H1 (cell line): ENCODE data around the gene PAX5. TPM values are rescaled to one million over a fixed set of nuclear protein-coding genes. Genes with fewer than 3 reads are reported as not detected.
A peak's percentile ranks its signal among the peaks of the same experiment; 100 is the strongest.

ENCODE experiments used
- CTCF ChIA-PET: fragments of 300-600 bp; sonication (Branson Sonifier 250); formaldehyde crosslinking; loops from one replicate; lab custom pipeline; 2021; ENCODE audit not compliant: partially characterized antibody; lab: Charles Lee
- POLR2A ChIA-PET: fragments of 300-600 bp; sonication (Branson Sonifier 250); formaldehyde crosslinking; loops from one replicate; lab custom pipeline; 2021; ENCODE audit warnings: inconsistent platforms; ENCODE audit not compliant: partially characterized antibody; lab: Charles Lee
- DNase-seq, 2 experiments: peaks; one replicate each; pipeline versions ENCODE4 v3.0.0 to v3.0.0-alpha.2; 2010 to 2022; ENCODE audit warnings: low spot score in 2 of 2, low read depth in 1 of 2, mixed read lengths in 1 of 2
- FAIRE-seq: peaks from 2 replicates; lab custom pipeline; 2011; peaks lifted over from hg19 to GRCh38; lab: Jason Lieb, UNC
- H2AFZ ChIP-seq: 2 replicates; pipeline ENCODE4 v1.8.1; 2012; ENCODE audit warnings: low read length, inconsistent platforms
- H2AK5ac ChIP-seq: 2 replicates; pipeline ENCODE4 v1.6.1; 2013; ENCODE audit warnings: low read depth, low read length
- H2BK120ac ChIP-seq: replicated peaks from 2 replicates; pipeline ENCODE3; 2013; ENCODE audit warnings: low read depth, low read length, inconsistent platforms
- H2BK12ac ChIP-seq: 2 replicates; pipeline ENCODE4 v1.6.1; 2013; ENCODE audit warnings: low read depth, low read length
- H2BK15ac ChIP-seq: 2 replicates; pipeline ENCODE4 v1.6.1; 2013; ENCODE audit warnings: low read length
- H2BK20ac ChIP-seq: 2 replicates; pipeline ENCODE4 v1.6.1; 2013; ENCODE audit warnings: low read length
- H2BK5ac ChIP-seq: 2 replicates; pipeline ENCODE4 v1.6.1; 2013; ENCODE audit warnings: low read depth, low read length
- H3K14ac ChIP-seq: 2 replicates; pipeline ENCODE4 v1.6.1; 2013; ENCODE audit warnings: inconsistent platforms; ENCODE audit not compliant: insufficient read length
- H3K18ac ChIP-seq: 2 replicates; pipeline ENCODE4 v1.6.1; 2013; ENCODE audit warnings: low read length; ENCODE audit errors: extremely low read depth
- H3K23ac ChIP-seq: 2 replicates; pipeline ENCODE4 v1.6.1; 2013; ENCODE audit warnings: inconsistent platforms; ENCODE audit not compliant: insufficient read length
- H3K23me2 ChIP-seq: 2 replicates; pipeline ENCODE4 v1.6.1; 2013; ENCODE audit warnings: low read depth, low read length
- H3K27ac ChIP-seq: 2 replicates; pipeline ENCODE4 v1.6.1; 2011; ENCODE audit warnings: low read depth, low read length, inconsistent platforms
- H3K27me3 ChIP-seq, 4 experiments: replicated peaks in 1 of 4; 1 replicate in 1 of 4; 2 replicates in 3 of 4; pipeline versions ENCODE4 v1.6.1 to v1.8.1; 2011 to 2013; ENCODE audit warnings: low read length in 3 of 4, mild to moderate bottlenecking in 3 of 4, inconsistent platforms in 2 of 4, mixed read lengths in 2 of 4, moderate library complexity in 1 of 4; ENCODE audit not compliant: control insufficient read depth in 3 of 4, insufficient read depth in 3 of 4; ENCODE audit errors: extremely low read depth in 1 of 4
- H3K36me3 ChIP-seq, 4 experiments: 2 replicates each; pipeline versions ENCODE4 v1.6.1 to v1.8.1; 2011 to 2013; ENCODE audit warnings: mild to moderate bottlenecking in 4 of 4, low read length in 3 of 4, moderate library complexity in 2 of 4, control low read depth in 1 of 4, inconsistent platforms in 1 of 4; ENCODE audit not compliant: insufficient read depth in 4 of 4, control insufficient read depth in 2 of 4
- H3K4ac ChIP-seq: replicated peaks from 2 replicates; pipeline ENCODE3; 2013; ENCODE audit warnings: low read length, low read depth, mixed read lengths, inconsistent platforms; ENCODE audit not compliant: insufficient read length
- H3K4me1 ChIP-seq, 4 experiments: replicated peaks in 1 of 4; 1 replicate in 1 of 4; 2 replicates in 3 of 4; pipeline versions ENCODE4 v1.6.1 to v1.8.1; 2011 to 2013; ENCODE audit warnings: low read length in 3 of 4, inconsistent platforms in 2 of 4, mixed read lengths in 1 of 4; ENCODE audit not compliant: insufficient read depth in 4 of 4, control insufficient read depth in 3 of 4
- H3K4me2 ChIP-seq, 2 experiments: 2 replicates each; pipeline versions ENCODE4 v1.6.1 to v1.8.1; 2011 to 2013; ENCODE audit warnings: low read depth in 2 of 2, low read length in 2 of 2, control low read depth in 1 of 2, inconsistent platforms in 1 of 2, mild to moderate bottlenecking in 1 of 2; ENCODE audit not compliant: insufficient read depth in 1 of 2
- H3K4me3 ChIP-seq, 4 experiments: fragments of 200-600, 300-600 bp in 1 of 4; sonication (generic), shearing (Covaris generic), sonication (Bioruptor Twin) in 1 of 4; 2 replicates each; pipeline versions ENCODE4 v1.5.1 to v1.8.1; 2011 to 2016; ENCODE audit warnings: low read length in 4 of 4, low read depth in 3 of 4, control low read depth in 2 of 4, inconsistent platforms in 2 of 4, mild to moderate bottlenecking in 2 of 4, mixed read lengths in 1 of 4, moderate library complexity in 1 of 4; ENCODE audit not compliant: insufficient read depth in 2 of 4; ENCODE audit errors: extremely low read depth in 1 of 4
- H3K56ac ChIP-seq: replicated peaks from 2 replicates; pipeline ENCODE3; 2013; ENCODE audit warnings: low read depth, mild to moderate bottlenecking, mixed read lengths, low read length, inconsistent platforms; ENCODE audit not compliant: insufficient read length
- H3K79me1 ChIP-seq: 2 replicates; pipeline ENCODE4 v1.6.1; 2013; ENCODE audit warnings: low read depth, low read length, control low read depth
- H3K79me2 ChIP-seq, 2 experiments: 2 replicates each; pipeline versions ENCODE4 v1.6.1 to v1.8.1; 2012 to 2013; ENCODE audit warnings: low read length in 2 of 2, mild to moderate bottlenecking in 2 of 2, inconsistent platforms in 1 of 2; ENCODE audit not compliant: insufficient read depth in 2 of 2, control insufficient read depth in 1 of 2
- H3K9ac ChIP-seq, 4 experiments: replicated peaks in 1 of 4; 1 replicate in 1 of 4; 2 replicates in 3 of 4; pipeline versions ENCODE4 v1.6.1 to v1.8.1; 2011 to 2013; ENCODE audit warnings: low read depth in 3 of 4, low read length in 3 of 4, control low read depth in 2 of 4, mild to moderate bottlenecking in 2 of 4, moderate library complexity in 2 of 4, inconsistent platforms in 1 of 4; ENCODE audit errors: extremely low read depth in 1 of 4
- H3K9me3 ChIP-seq, 2 experiments: 2 replicates each; pipeline versions ENCODE4 v1.6.1 to v1.8.1; 2012 to 2013; ENCODE audit warnings: mild to moderate bottlenecking in 2 of 2, moderate library complexity in 2 of 2, control low read depth in 1 of 2, inconsistent platforms in 1 of 2, low read depth in 1 of 2, low read length in 1 of 2, mixed read lengths in 1 of 2; ENCODE audit not compliant: insufficient read depth in 2 of 2
- H4K20me1 ChIP-seq, 2 experiments: replicated peaks in 1 of 2; 2 replicates each; pipeline versions ENCODE3 to v1.8.1; 2011 to 2013; ENCODE audit warnings: inconsistent platforms in 2 of 2, low read length in 2 of 2, mild to moderate bottlenecking in 1 of 2; ENCODE audit not compliant: insufficient read depth in 2 of 2, control insufficient read depth in 1 of 2
- H4K5ac ChIP-seq: 2 replicates; pipeline ENCODE4 v1.6.1; 2013; ENCODE audit warnings: low read length, low read depth, mixed read lengths, inconsistent platforms; ENCODE audit not compliant: insufficient read length
- H4K8ac ChIP-seq: 2 replicates; pipeline ENCODE4 v1.8.0; 2013; ENCODE audit warnings: mild to moderate bottlenecking, moderate library complexity, low read length, inconsistent platforms; ENCODE audit not compliant: insufficient read depth; ENCODE audit errors: extremely low read depth
- H4K91ac ChIP-seq: replicated peaks from 2 replicates; pipeline ENCODE3; 2013; ENCODE audit warnings: low read length, mixed read lengths, inconsistent platforms; ENCODE audit not compliant: insufficient read length
- ASH2L ChIP-seq: fragments of 200-600, 300-600 bp; sonication (generic); IDR thresholded peaks from one replicate; pipeline ENCODE4 v1.7.1; 2017; ENCODE audit warnings: low read length
- CREB1 ChIP-seq: IDR thresholded peaks from 2 replicates; pipeline ENCODE4 v1.6.1; 2012; ENCODE audit warnings: inconsistent platforms
- GTF2F1 ChIP-seq: IDR thresholded peaks from 2 replicates; pipeline ENCODE4 v1.6.1; 2012; ENCODE audit warnings: low read depth, low read length, improper control_type of control experiment, borderline replicate concordance
- KDM4A ChIP-seq: IDR thresholded peaks from one replicate; pipeline ENCODE4 v1.7.1; 2012; ENCODE audit warnings: low read depth, mild to moderate bottlenecking, moderate library complexity, low read length, inconsistent platforms; ENCODE audit not compliant: severe bottlenecking
- MAFK ChIP-seq: IDR thresholded peaks from 2 replicates; pipeline ENCODE4 v1.6.1; 2012; ENCODE audit warnings: low read depth, mild to moderate bottlenecking, improper control_type of control experiment, low read length
- RXRA ChIP-seq: IDR thresholded peaks from 2 replicates; pipeline ENCODE4 v1.6.1; 2011; ENCODE audit warnings: low read depth, mild to moderate bottlenecking, low read length, moderate library complexity; ENCODE audit not compliant: insufficient read depth
- SIX5 ChIP-seq: IDR thresholded peaks from 2 replicates; pipeline ENCODE4 v1.6.1; 2011; ENCODE audit warnings: mild to moderate bottlenecking, low read depth, low read length
- SP2 ChIP-seq: IDR thresholded peaks from 2 replicates; pipeline ENCODE4 v1.6.1; 2012; ENCODE audit warnings: mild to moderate bottlenecking, low read length, inconsistent platforms
- SUZ12 ChIP-seq: fragments of 200-600 bp; sonication (generic); IDR thresholded peaks from 2 replicates; pipeline ENCODE4 v1.6.1; 2012; ENCODE audit warnings: mild to moderate bottlenecking, inconsistent platforms, low read length, moderate library complexity, mixed read lengths
- TAF1 ChIP-seq: IDR thresholded peaks from 2 replicates; pipeline ENCODE4 v1.6.1; 2011; ENCODE audit warnings: mild to moderate bottlenecking, low read depth, low read length
- TAF7 ChIP-seq: optimal IDR thresholded peaks from 2 replicates; pipeline ENCODE3; 2011; ENCODE audit warnings: low read depth, mild to moderate bottlenecking, inconsistent platforms, low read length, moderate library complexity, borderline replicate concordance
- TCF12 ChIP-seq: IDR thresholded peaks from 2 replicates; pipeline ENCODE4 v1.6.1; 2011; ENCODE audit warnings: low read depth, mild to moderate bottlenecking, low read length
- ZNF274 ChIP-seq: IDR thresholded peaks from 2 replicates; pipeline ENCODE4 v1.7.0; 2012; ENCODE audit warnings: low read length, borderline replicate concordance; ENCODE audit errors: extremely low read depth
- WGBS, 2 experiments: shearing (Covaris generic) in 1 of 2; methylation state at CpG; one replicate each; pipeline versions ENCODE4 v1.1.6 to v1.1.7; 2013 to 2015; ENCODE audit warnings: low lambda C conversion rate in 2 of 2, mixed read lengths in 2 of 2, inconsistent platforms in 1 of 2, low coverage in 1 of 2, missing lambda C conversion rate in 1 of 2; ENCODE audit not compliant: insufficient replicate concordance in 2 of 2, insufficient coverage in 1 of 2, insufficient read length in 1 of 2; ENCODE audit errors: extremely low coverage in 1 of 2, missing lambda C conversion rate in 1 of 2; 5-methylcytosine and 5-hydroxymethylcytosine counted together
- polyA plus RNA-seq, 7 experiments: library from polyadenylated mRNA; depleted of rRNA in 3 of 7; stranded (reverse) in 5 of 7; unstranded in 2 of 7; fragments of >200 nt in 5 of 7; fragments of 200-250 nt in 2 of 7; gene quantifications; 1 replicate in 5 of 7; 2 replicates in 1 of 7; 4 replicates in 1 of 7; pipeline versions ENCODE4 v1.2.1 to v1.2.3, GENCODE V29; 2011 to 2013; ENCODE audit warnings: missing spikeins in 2 of 7, mixed read lengths in 2 of 7
- total RNA-seq: library from RNA; stranded (reverse); fragmentation: NEBNext Ultra II Directional; extraction: Animal tissue kit (Norgen Biotek cat#: 25700); gene quantifications from 2 replicates; pipeline ENCODE4 v1.2.1, GENCODE V29; 2021

Gene PAX5
- total and polyA plus RNA-seq, 2 of the 8 experiments (the other 6 are each of a cell fraction or from before 2014, with no cell fraction given), result 0.29 to 0.43 TPM

DNA sequence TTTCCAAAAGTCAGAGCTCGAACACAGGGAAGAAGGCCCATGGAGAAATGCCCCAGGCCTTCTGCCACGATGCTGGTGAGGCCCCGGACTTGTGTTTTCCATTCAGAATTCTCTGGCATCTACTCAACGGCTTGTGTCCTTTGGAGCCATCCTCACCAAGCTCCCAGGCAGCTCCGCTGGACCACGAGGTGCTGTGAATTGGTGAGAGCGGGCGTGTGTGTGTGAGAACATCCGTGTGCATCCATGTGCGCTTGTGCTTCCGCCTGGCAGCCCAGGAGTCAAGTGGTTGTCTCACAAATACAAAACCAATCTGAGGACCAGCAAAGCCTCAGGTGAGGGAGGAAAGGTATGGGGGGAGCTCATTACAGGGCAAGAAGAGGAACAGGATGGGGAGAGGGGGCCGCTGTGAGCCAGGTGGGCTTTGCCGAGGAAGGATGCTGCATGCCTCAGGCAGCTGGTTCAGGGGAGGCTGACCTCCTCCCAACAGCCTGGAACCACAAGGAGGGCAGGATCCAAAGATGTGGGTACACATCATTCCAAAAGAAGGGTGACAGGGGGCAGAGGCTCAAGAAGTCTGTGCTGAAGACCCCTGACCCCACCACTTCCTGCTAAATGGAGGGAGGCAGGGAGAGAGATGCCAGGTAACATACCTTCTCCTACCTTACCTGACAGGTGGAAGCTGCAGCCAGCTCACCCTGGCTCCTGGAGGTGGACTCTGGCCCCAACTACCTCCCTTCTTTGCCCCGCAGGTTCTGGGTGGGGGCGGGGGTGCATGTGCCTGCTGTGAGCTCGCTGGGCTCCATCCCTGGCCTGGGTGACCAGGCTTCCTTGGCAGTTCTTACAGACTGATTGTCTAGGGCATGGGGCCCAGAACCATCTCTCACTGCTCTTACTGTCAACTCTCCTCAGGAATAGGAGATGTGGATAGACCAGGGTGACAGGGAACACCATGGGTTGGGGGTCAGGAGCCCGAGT is 196.3 kb downstream of the PAX5 start:
- Histone ChIP-seq H4K91ac (no peak overlapping the region), H3K9ac (no peak overlapping the region), H2AFZ (no peak overlapping the region), H3K79me2 (no peaks in the 10 kb centered on the region), H3K23ac (no peak overlapping the region), H4K5ac (no peak overlapping the region), H3K23me2 (peaks cover under 1% of the 10 kb centered on the region), H3K27ac (no peak overlapping the region), H4K8ac (0 out of 2 replicates have a peak overlapping the region, but pooled peaks have one; percentile 0), H3K36me3 (no peaks in the 10 kb centered on the region), H3K18ac (no peak overlapping the region), H2BK120ac (no peak overlapping the region), H3K14ac (no peak overlapping the region), H3K4me1 (peaks cover 2 to 22% (median 10%) of the 10 kb centered on the region in 4 experiments), H3K4me2 (no peak overlapping the region), H2BK15ac (no peak overlapping the region), H3K56ac (no peak overlapping the region), H2BK20ac (no peak overlapping the region), H3K9me3 (no peaks in the 10 kb centered on the region), H3K27me3 (no peaks in the 10 kb centered on the region; a peak in 1 of 7 replicates), H2BK5ac (no peak overlapping the region), H4K20me1 (peaks cover 0 to under 1% of the 10 kb centered on the region in 2 experiments), H2BK12ac (no peak overlapping the region), H3K4me3 (no peak overlapping the region), H3K79me1 (no peaks in the 10 kb centered on the region), H2AK5ac (no peak overlapping the region), H3K4ac (no peak overlapping the region)
- 93% methylated on average over 16 of the region's 17 CpGs; no CpG with 5 or more reads in 1 of the 2 experiments for WGBS, 2 experiments
- FAIRE-seq (no peak), DNase-seq (no peak)
- ChIA-PET POLR2A (no interaction called here), CTCF (interaction anchor here (0.7 to 2.0 kb wide), 6 partner anchors 10 to 150 kb away, joined by 3 to 9 read pairs (median 3); no protein-coding TSS in a partner anchor)
- no peak for TF ChIP-seq TAF1
- TF ChIP-seq KDM4A, result no peak
- TF ChIP-seq ZNF274, result no peak
- TF ChIP-seq TCF12, result no peak
- no peak for TF ChIP-seq SP2
- no peak for TF ChIP-seq GTF2F1
- TF ChIP-seq TAF7, result no peak
- no peak for TF ChIP-seq SUZ12
- no peak for TF ChIP-seq ASH2L
- no peak for TF ChIP-seq MAFK
- TF ChIP-seq RXRA, result no peak
- no peak for TF ChIP-seq CREB1
- no peak for TF ChIP-seq SIX5
